Activated CD4-positive, alpha-beta T cell treated with anti-CD3 and anti-CD28 coated beads for 24 hours (primary cell): ENCODE measurements around the gene GIMAP5.

ENCODE experiments used
- DNase-seq, 2 donors: peaks; one replicate each; pipeline ENCODE4 v3.0.0-alpha.2; 2020; ENCODE audit warnings: low read depth in 2 of 2

Gene GIMAP5

GRCh38 chr7:150735596-150736358 is 1.4 kb upstream of the GIMAP5 start:
- DNase-seq, result no peak

- DNase-seq, result no peak
Observed at GRCh38 chr7:150736864-150737263, 354 bp upstream of the GIMAP5 start.

GRCh38 chr7:150738092-150738491 is 874 bp downstream of the GIMAP5 start:
- no peak for DNase-seq

- no peak for DNase-seq
Observed at GRCh38 chr7:150738591-150739001, 1.4 kb downstream of the GIMAP5 start.

GRCh38 chr7:150739033-150739432 is 1.8 kb downstream of the GIMAP5 start:
- no peak for DNase-seq

- DNase-seq, result no peak
Observed at GRCh38 chr7:150740053-150740452, 2.8 kb downstream of the GIMAP5 start.

GRCh38 chr7:150742286-150742968 is 5.2 kb downstream of the GIMAP5 start:
- no peak for DNase-seq

- DNase-seq, result no peak
Observed at GRCh38 chr7:150744041-150744656, 6.9 kb downstream of the GIMAP5 start.

- DNase-seq, result no peak
Observed at GRCh38 chr7:150745086-150745485, 7.9 kb downstream of the GIMAP5 start.

- DNase-seq, result no peak
Observed at GRCh38 chr7:150745876-150746275, 8.7 kb downstream of the GIMAP5 start.

- DNase-seq, result no peak
Observed at GRCh38 chr7:150746921-150747320, 9.7 kb downstream of the GIMAP5 start.

- no peak for DNase-seq
Observed at GRCh38 chr7:150748376-150748775, 11.2 kb downstream of the GIMAP5 start.

GRCh38 chr7:150751702-150752101 is 14.5 kb downstream of the GIMAP5 start:
- no peak for DNase-seq

GRCh38 chr7:150753239-150753638 is 16.0 kb downstream of the GIMAP5 start:
- DNase-seq, result no peak

GRCh38 chr7:150753826-150754603 is 16.8 kb downstream of the GIMAP5 start:
- no peak for DNase-seq

GRCh38 chr7:150754951-150755350 is 17.7 kb downstream of the GIMAP5 start:
- DNase-seq, result no peak

- no peak for DNase-seq
Observed at GRCh38 chr7:150755473-150756099, 18.4 kb downstream of the GIMAP5 start.

- no peak for DNase-seq
Observed at GRCh38 chr7:150756166-150756565, 18.9 kb downstream of the GIMAP5 start.

- no peak for DNase-seq
Observed at GRCh38 chr7:150756858-150757257, 19.6 kb downstream of the GIMAP5 start.

- DNase-seq, result no peak
Observed at GRCh38 chr7:150759479-150759878, 22.3 kb downstream of the GIMAP5 start.

- no peak for DNase-seq
Observed at GRCh38 chr7:150766334-150766709, 29.1 kb downstream of the GIMAP5 start.

- DNase-seq, result no peak
Observed at GRCh38 chr7:150769768-150770167, 32.5 kb downstream of the GIMAP5 start.
